ENCODE data around the gene RALGAPA2.

The RALGAPA2 gene

GRCh38 chr20:20439602-20440190 lies 272.7 kb downstream of the RALGAPA2 start:
- Histone ChIP-seq H3K27ac (ENCODE audit: low read depth, low read length) (no peak overlapping the region), H3K9ac (ENCODE audit: low read length) (no peak overlapping the region), H3K4me1 (ENCODE audit: control insufficient read depth, insufficient read depth, low read length) (peaks cover 11% of the 10 kb centered on the region), H3K4me3 (ENCODE audit: low read depth, low read length) (no peak overlapping the region), H3K27me3 (ENCODE audit: control insufficient read depth, insufficient read depth, low read length) (no peaks in the 10 kb centered on the region), H3K9me3 (ENCODE audit: control insufficient read depth, insufficient read depth, low read depth, low read length) (no peaks in the 10 kb centered on the region), H3K36me3 (ENCODE audit: control insufficient read depth, insufficient read depth, low read length) (no peaks in the 10 kb centered on the region)

GRCh38 chr20:20437314-20437713 lies 275.1 kb downstream of the RALGAPA2 start:
- H3K4me1 ChIP-seq (ENCODE audit: control insufficient read depth, insufficient read depth, low read length) = peaks cover 6% of the 10 kb centered on the region
- no peak overlapping the region for H3K27ac ChIP-seq (ENCODE audit: low read depth, low read length)

GRCh38 chr20:20436689-20437088 lies 275.8 kb downstream of the RALGAPA2 start:
- Histone ChIP-seq H3K9me3 (ENCODE audit: control insufficient read depth, insufficient read depth, low read depth, low read length) (no peaks in the 10 kb centered on the region), H3K4me1 (ENCODE audit: control insufficient read depth, insufficient read depth, low read length) (peaks cover 6% of the 10 kb centered on the region), H3K9ac (ENCODE audit: low read length) (no peak overlapping the region), H3K27me3 (ENCODE audit: control insufficient read depth, insufficient read depth, low read length) (no peaks in the 10 kb centered on the region), H3K36me3 (ENCODE audit: control insufficient read depth, insufficient read depth, low read length) (no peaks in the 10 kb centered on the region), H3K27ac (ENCODE audit: low read depth, low read length) (no peak overlapping the region), H3K4me3 (ENCODE audit: low read depth, low read length) (no peak overlapping the region)

More at GRCh38 chr20:20437314-20437713, 275.1 kb downstream of the RALGAPA2 start:
- Histone ChIP-seq H3K36me3 (ENCODE audit: control insufficient read depth, insufficient read depth, low read length) (no peaks in the 10 kb centered on the region), H3K9me3 (ENCODE audit: control insufficient read depth, insufficient read depth, low read depth, low read length) (no peaks in the 10 kb centered on the region), H3K27me3 (ENCODE audit: control insufficient read depth, insufficient read depth, low read length) (no peaks in the 10 kb centered on the region), H3K4me3 (ENCODE audit: low read depth, low read length) (no peak overlapping the region), H3K9ac (ENCODE audit: low read length) (no peak overlapping the region)

- no peak overlapping the region for H3K9ac ChIP-seq (ENCODE audit: low read length)
- H3K27me3 ChIP-seq (ENCODE audit: control insufficient read depth, insufficient read depth, low read length) = no peaks in the 10 kb centered on the region
- no peak overlapping the region for H3K27ac ChIP-seq (ENCODE audit: low read depth, low read length)
- H3K4me1 ChIP-seq (ENCODE audit: control insufficient read depth, insufficient read depth, low read length) = no peaks in the 10 kb centered on the region
- no peaks in the 10 kb centered on the region for H3K9me3 ChIP-seq (ENCODE audit: control insufficient read depth, insufficient read depth, low read depth, low read length)
- no peak overlapping the region for H3K4me3 ChIP-seq (ENCODE audit: low read depth, low read length)
- H3K36me3 ChIP-seq (ENCODE audit: control insufficient read depth, insufficient read depth, low read length) = no peaks in the 10 kb centered on the region
Measured at GRCh38 chr20:20435453-20435852, 277.0 kb downstream of the RALGAPA2 start.

- H3K4me3 ChIP-seq (ENCODE audit: low read depth, low read length) = no peak overlapping the region
- no peak overlapping the region for H3K27ac ChIP-seq (ENCODE audit: low read depth, low read length)
- H3K4me1 ChIP-seq (ENCODE audit: control insufficient read depth, insufficient read depth, low read length) = no peaks in the 10 kb centered on the region
- H3K9ac ChIP-seq (ENCODE audit: low read length) = no peak overlapping the region
- H3K9me3 ChIP-seq (ENCODE audit: control insufficient read depth, insufficient read depth, low read depth, low read length) = no peaks in the 10 kb centered on the region
- no peaks in the 10 kb centered on the region for H3K36me3 ChIP-seq (ENCODE audit: control insufficient read depth, insufficient read depth, low read length)
- no peaks in the 10 kb centered on the region for H3K27me3 ChIP-seq (ENCODE audit: control insufficient read depth, insufficient read depth, low read length)
Measured at GRCh38 chr20:20432618-20433286, 279.7 kb downstream of the RALGAPA2 start.

GRCh38 chr20:20430066-20430465 lies 282.4 kb downstream of the RALGAPA2 start:
- H3K27ac ChIP-seq (ENCODE audit: low read depth, low read length) = no peak overlapping the region
- no peaks in the 10 kb centered on the region for H3K27me3 ChIP-seq (ENCODE audit: control insufficient read depth, insufficient read depth, low read length)
- H3K4me3 ChIP-seq (ENCODE audit: low read depth, low read length) = no peak overlapping the region

GRCh38 chr20:20428067-20428466 lies 284.4 kb downstream of the RALGAPA2 start:
- Histone ChIP-seq H3K9me3 (ENCODE audit: control insufficient read depth, insufficient read depth, low read depth, low read length) (no peaks in the 10 kb centered on the region), H3K36me3 (ENCODE audit: control insufficient read depth, insufficient read depth, low read length) (no peaks in the 10 kb centered on the region), H3K27me3 (ENCODE audit: control insufficient read depth, insufficient read depth, low read length) (no peaks in the 10 kb centered on the region), H3K9ac (ENCODE audit: low read length) (no peak overlapping the region), H3K27ac (ENCODE audit: low read depth, low read length) (no peak overlapping the region), H3K4me1 (ENCODE audit: control insufficient read depth, insufficient read depth, low read length) (no peaks in the 10 kb centered on the region), H3K4me3 (ENCODE audit: low read depth, low read length) (no peak overlapping the region)

More at GRCh38 chr20:20430066-20430465, 282.4 kb downstream of the RALGAPA2 start:
- Histone ChIP-seq H3K4me1 (ENCODE audit: control insufficient read depth, insufficient read depth, low read length) (no peaks in the 10 kb centered on the region), H3K36me3 (ENCODE audit: control insufficient read depth, insufficient read depth, low read length) (no peaks in the 10 kb centered on the region), H3K9ac (ENCODE audit: low read length) (no peak overlapping the region), H3K9me3 (ENCODE audit: control insufficient read depth, insufficient read depth, low read depth, low read length) (no peaks in the 10 kb centered on the region)

GRCh38 chr20:20427227-20427864 lies 285.1 kb downstream of the RALGAPA2 start:
- Histone ChIP-seq H3K4me3 (ENCODE audit: low read depth, low read length) (no peak overlapping the region), H3K36me3 (ENCODE audit: control insufficient read depth, insufficient read depth, low read length) (no peaks in the 10 kb centered on the region), H3K4me1 (ENCODE audit: control insufficient read depth, insufficient read depth, low read length) (no peaks in the 10 kb centered on the region), H3K27me3 (ENCODE audit: control insufficient read depth, insufficient read depth, low read length) (no peaks in the 10 kb centered on the region), H3K9ac (ENCODE audit: low read length) (no peak overlapping the region), H3K9me3 (ENCODE audit: control insufficient read depth, insufficient read depth, low read depth, low read length) (no peaks in the 10 kb centered on the region), H3K27ac (ENCODE audit: low read depth, low read length) (no peak overlapping the region)

- no peaks in the 10 kb centered on the region for H3K36me3 ChIP-seq (ENCODE audit: control insufficient read depth, insufficient read depth, low read length)
Measured at GRCh38 chr20:20426655-20426907, 285.9 kb downstream of the RALGAPA2 start.

GRCh38 chr20:20425823-20426654 lies 286.4 kb downstream of the RALGAPA2 start:
- Histone ChIP-seq H3K27me3 (ENCODE audit: control insufficient read depth, insufficient read depth, low read length) (no peaks in the 10 kb centered on the region), H3K27ac (ENCODE audit: low read depth, low read length) (no peak overlapping the region), H3K9ac (ENCODE audit: low read length) (no peak overlapping the region), H3K36me3 (ENCODE audit: control insufficient read depth, insufficient read depth, low read length) (no peaks in the 10 kb centered on the region), H3K4me1 (ENCODE audit: control insufficient read depth, insufficient read depth, low read length) (no peaks in the 10 kb centered on the region), H3K4me3 (ENCODE audit: low read depth, low read length) (no peak overlapping the region), H3K9me3 (ENCODE audit: control insufficient read depth, insufficient read depth, low read depth, low read length) (no peaks in the 10 kb centered on the region)

More at GRCh38 chr20:20426655-20426907, 285.9 kb downstream of the RALGAPA2 start:
- H3K27me3 ChIP-seq (ENCODE audit: control insufficient read depth, insufficient read depth, low read length) = no peaks in the 10 kb centered on the region
- no peak overlapping the region for H3K4me3 ChIP-seq (ENCODE audit: low read depth, low read length)
- no peak overlapping the region for H3K9ac ChIP-seq (ENCODE audit: low read length)
- no peaks in the 10 kb centered on the region for H3K4me1 ChIP-seq (ENCODE audit: control insufficient read depth, insufficient read depth, low read length)
- no peak overlapping the region for H3K27ac ChIP-seq (ENCODE audit: low read depth, low read length)
- no peaks in the 10 kb centered on the region for H3K9me3 ChIP-seq (ENCODE audit: control insufficient read depth, insufficient read depth, low read depth, low read length)

- no peak overlapping the region for H3K9ac ChIP-seq (ENCODE audit: low read length)
- H3K36me3 ChIP-seq (ENCODE audit: control insufficient read depth, insufficient read depth, low read length) = no peaks in the 10 kb centered on the region
- H3K4me1 ChIP-seq (ENCODE audit: control insufficient read depth, insufficient read depth, low read length) = no peaks in the 10 kb centered on the region
- H3K27ac ChIP-seq (ENCODE audit: low read depth, low read length) = no peak overlapping the region
- H3K27me3 ChIP-seq (ENCODE audit: control insufficient read depth, insufficient read depth, low read length) = no peaks in the 10 kb centered on the region
- no peak overlapping the region for H3K4me3 ChIP-seq (ENCODE audit: low read depth, low read length)
- no peaks in the 10 kb centered on the region for H3K9me3 ChIP-seq (ENCODE audit: control insufficient read depth, insufficient read depth, low read depth, low read length)
Measured at GRCh38 chr20:20423117-20423516, 289.3 kb downstream of the RALGAPA2 start.
